GM19240 (cell line): Measurements from ENCODE around the gene PIK3C2G.
"Not testable (repeated sequence)": the region's sequence is repeated elsewhere in the genome, so short reads cannot be mapped to it uniquely, and the experiment has no call there.

Experiments used
- DNase-seq: peaks from one replicate; pipeline ENCODE4 v3.0.0; 2011; ENCODE audit warnings: low spot score; ENCODE audit not compliant: insufficient read length

The PIK3C2G gene

GRCh38 chr12:18472304-18472703 lies 211.0 kb downstream of the PIK3C2G start:
- no peak for DNase-seq

- DNase-seq = no peak
Observed at GRCh38 chr12:18472806-18473205, 211.5 kb downstream of the PIK3C2G start.

- no peak for DNase-seq
Observed at GRCh38 chr12:18476861-18477260, 215.5 kb downstream of the PIK3C2G start.

- no peak for DNase-seq
Observed at GRCh38 chr12:18479256-18479655, 217.9 kb downstream of the PIK3C2G start.

- no peak for DNase-seq
Observed at GRCh38 chr12:18482601-18483120, 221.3 kb downstream of the PIK3C2G start.

- no peak for DNase-seq
Observed at GRCh38 chr12:18483698-18484325, 222.5 kb downstream of the PIK3C2G start.

- no peak for DNase-seq
Observed at GRCh38 chr12:18486036-18486435, 224.7 kb downstream of the PIK3C2G start.

- DNase-seq = no peak
Observed at GRCh38 chr12:18487509-18487908, 226.2 kb downstream of the PIK3C2G start.

GRCh38 chr12:18492372-18493025 lies 231.2 kb downstream of the PIK3C2G start:
- DNase-seq = no peak

GRCh38 chr12:18496156-18496555 lies 234.8 kb downstream of the PIK3C2G start:
- DNase-seq = no peak

- not testable (repeated sequence) for DNase-seq
Observed at GRCh38 chr12:18500160-18500574, 238.8 kb downstream of the PIK3C2G start.

GRCh38 chr12:18500736-18501135 lies 239.4 kb downstream of the PIK3C2G start:
- not testable (repeated sequence) for DNase-seq

GRCh38 chr12:18502422-18502968 lies 241.2 kb downstream of the PIK3C2G start:
- no peak for DNase-seq

- no peak for DNase-seq
Observed at GRCh38 chr12:18521461-18521860, 260.1 kb downstream of the PIK3C2G start.

- DNase-seq = no peak
Observed at GRCh38 chr12:18522806-18523205, 261.5 kb downstream of the PIK3C2G start.

GRCh38 chr12:18542497-18542896 lies 281.2 kb downstream of the PIK3C2G start:
- not testable (repeated sequence) for DNase-seq

- no peak for DNase-seq
Observed at GRCh38 chr12:18546399-18546798, 285.1 kb downstream of the PIK3C2G start.

GRCh38 chr12:18549598-18549997 lies 288.3 kb downstream of the PIK3C2G start:
- DNase-seq = no peak

GRCh38 chr12:18551106-18551505 lies 289.8 kb downstream of the PIK3C2G start:
- no peak for DNase-seq

GRCh38 chr12:18551701-18552100 lies 290.4 kb downstream of the PIK3C2G start:
- DNase-seq = no peak

GRCh38 chr12:18552829-18553228 lies 291.5 kb downstream of the PIK3C2G start:
- DNase-seq = no peak

GRCh38 chr12:18556161-18556560 lies 294.8 kb downstream of the PIK3C2G start:
- no peak for DNase-seq

GRCh38 chr12:18559242-18559641 lies 297.9 kb downstream of the PIK3C2G start:
- DNase-seq = no peak
